Umbilical cord (tissue), 2 donors: Measurements from ENCODE around the gene ITM2C. TPM values are rescaled to one million over a fixed set of nuclear protein-coding genes. Genes with fewer than 3 reads are reported as not detected.

Experiments used
- DNase-seq: peaks from one replicate; pipeline ENCODE4 v3.0.0-alpha.2; 2015; ENCODE audit warnings: low spot score
- total RNA-seq: library from RNA; depleted of rRNA; stranded (reverse); fragments of >200 nt; gene quantifications from one replicate; pipeline ENCODE4 v1.2.3, GENCODE V29; 2014; ENCODE audit warnings: low replicate concordance; ENCODE audit not compliant: insufficient read depth

The ITM2C gene
- total RNA-seq, 1 donor from 2014 or later, result 128 TPM

DNA sequence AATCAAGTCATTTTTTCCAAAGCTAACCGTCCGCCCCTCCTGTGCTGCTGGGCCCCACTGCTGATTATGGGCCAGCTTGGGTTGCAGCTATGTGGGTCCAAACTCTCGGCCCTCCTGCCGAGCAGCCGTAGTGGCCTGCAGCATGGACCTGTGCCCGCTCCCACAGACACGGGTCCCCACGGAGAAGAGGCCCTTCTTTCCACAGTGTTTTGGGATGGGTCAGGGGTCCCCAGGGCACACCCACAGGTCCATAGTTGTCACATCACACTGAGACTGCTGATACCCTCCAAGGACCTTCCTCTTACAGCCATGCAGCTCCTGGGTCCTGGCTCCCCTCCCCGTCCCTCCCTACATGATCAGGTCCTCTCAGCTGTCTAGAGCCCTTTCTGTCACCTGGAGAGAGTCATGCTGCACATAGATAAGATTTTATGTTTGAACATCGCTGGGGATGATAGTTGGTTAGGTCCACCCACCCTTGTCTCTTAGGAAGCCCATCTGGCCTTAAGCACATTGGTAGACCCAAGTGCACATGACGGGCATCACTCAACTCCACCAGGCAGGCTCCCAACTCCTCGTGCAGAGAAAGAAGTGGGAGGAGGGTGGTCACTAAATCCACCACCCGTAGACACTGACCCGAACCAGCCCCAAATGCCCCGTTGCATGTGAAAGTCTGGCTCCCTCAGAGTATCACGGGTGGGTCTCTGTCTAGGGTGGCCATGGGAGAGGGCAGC lies 42.8 kb downstream of the ITM2C start:
- no peak for DNase-seq

DNA sequence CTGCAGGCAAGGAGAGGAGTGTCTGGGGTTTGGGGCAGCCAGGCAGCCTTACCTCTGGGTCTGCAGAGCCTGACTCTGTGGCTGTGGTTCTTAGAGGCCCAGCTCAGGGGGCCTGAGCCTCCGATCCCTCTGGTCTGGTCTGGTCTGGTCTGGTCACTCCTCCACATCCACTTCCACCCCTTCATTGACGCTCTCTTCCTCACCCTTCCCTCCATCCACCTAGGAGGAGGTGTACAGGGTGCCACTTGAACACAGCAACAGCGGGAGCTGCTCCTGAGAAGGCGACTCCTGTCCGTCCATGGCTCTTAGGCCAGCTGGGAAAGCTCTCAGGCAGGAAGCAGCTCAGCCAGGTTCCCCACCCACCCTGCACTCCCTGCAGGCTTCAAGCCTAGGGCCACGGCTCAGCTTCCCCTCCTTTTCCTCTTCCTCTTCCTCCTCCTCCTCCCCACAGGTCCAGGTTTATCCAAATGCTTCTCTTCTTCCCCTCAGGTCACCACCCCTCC lies 43.4 kb downstream of the ITM2C start:
- no peak for DNase-seq

DNA sequence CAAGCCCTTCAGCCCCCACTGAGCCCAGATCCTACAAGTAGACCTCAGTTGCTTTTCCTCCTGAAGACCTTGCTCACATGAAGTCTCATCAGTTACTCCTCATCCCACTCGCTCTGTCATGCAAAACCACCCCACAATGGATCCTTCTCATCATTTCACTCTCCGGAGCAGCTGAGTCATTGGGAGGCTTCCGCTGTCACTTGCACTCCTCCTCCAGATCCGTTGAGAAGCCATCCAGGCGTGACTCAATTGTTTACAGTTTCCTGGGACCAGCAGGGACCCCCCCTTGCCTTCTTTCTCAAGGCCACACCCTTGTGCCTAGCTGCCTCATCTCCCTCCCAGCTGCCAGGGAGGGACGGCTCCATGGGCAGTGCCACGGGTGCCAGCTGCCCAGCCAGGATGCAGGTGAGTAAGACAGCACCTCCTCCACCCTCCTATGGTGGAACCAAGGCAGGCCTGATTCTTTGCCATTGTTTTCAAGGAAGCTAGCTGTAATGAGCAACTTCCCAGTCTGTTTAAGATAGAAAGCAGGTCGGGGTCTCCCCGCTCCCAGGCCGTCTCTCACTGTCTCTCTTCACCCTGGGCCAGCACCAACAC lies 44.0 kb downstream of the ITM2C start:
- DNase-seq, result no peak

GRCh38 chr2:230909841-230910545 lies 45.3 kb downstream of the ITM2C start:
- DNase-seq, result no peak

DNA sequence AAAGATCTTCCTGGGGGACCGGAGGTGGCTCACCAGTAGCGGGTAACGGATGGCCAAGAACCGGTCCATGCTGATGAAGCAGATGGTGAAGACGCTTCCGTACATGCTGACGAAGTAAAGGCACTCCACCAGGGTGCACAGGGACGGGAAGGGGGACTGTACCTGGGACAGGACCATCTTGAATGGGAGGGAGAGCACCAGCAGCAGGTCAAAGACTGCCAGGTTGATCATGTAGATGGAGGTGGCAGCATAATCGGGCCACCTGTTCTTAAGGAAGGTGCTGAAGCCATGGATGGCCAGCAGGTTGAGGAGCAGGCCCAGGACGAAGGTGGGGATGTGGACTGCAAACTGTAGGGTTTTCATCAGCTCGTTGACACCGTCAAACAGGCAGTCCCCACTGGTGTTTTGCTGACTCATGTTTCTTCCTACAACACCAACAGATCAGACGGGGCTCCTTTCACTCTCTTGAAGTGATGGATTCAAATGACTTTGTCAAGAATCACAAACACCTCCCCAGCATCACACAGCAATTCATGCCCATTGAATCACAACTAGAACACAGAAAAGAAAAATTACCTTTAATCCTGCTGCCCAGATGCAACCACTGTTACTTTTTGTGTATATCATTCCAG lies 45.9 kb downstream of the ITM2C start:
- DNase-seq, result no peak

DNA sequence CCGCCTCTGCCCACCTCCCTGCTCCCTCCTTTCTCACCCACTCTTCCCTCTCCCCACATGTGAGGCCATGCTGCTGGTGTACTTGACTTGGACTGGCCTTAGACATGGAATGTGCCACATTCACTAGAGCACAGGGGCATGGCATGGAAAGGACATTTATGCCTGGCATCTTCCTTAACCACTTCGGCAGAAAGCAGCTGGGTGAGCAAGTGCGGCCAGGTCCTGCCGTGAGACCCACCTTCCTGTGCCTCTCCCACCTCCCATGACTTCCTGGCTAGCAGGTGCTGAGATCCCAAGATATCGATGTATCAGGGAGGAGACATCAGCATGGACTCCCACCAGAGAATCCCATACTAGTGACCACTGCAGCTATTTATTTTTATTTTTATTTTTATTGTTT lies 47.3 kb downstream of the ITM2C start:
- no peak for DNase-seq

DNA sequence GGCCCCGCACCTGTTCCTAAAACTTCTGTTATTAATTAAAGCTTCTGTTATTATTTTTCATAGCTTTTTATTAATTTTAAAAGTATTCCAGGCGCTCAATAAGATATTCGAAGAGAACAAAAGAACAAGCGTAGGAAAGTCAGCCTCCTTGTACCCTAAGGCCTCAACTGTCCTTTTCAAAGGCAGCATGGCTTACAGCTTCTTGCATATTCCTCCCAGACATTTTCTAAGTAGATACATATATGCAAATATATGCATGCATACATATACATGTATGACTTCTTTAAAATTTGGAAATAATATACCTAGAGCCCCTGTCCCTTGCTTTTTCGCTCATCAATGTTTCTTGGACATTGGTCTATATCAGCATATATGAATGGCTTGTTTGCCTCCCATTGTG lies 48.0 kb downstream of the ITM2C start:
- DNase-seq, result no peak

- DNase-seq, result no peak
These were observed 48.8 kb downstream of the ITM2C start for GRCh38 chr2:230913406-230914143.

DNA sequence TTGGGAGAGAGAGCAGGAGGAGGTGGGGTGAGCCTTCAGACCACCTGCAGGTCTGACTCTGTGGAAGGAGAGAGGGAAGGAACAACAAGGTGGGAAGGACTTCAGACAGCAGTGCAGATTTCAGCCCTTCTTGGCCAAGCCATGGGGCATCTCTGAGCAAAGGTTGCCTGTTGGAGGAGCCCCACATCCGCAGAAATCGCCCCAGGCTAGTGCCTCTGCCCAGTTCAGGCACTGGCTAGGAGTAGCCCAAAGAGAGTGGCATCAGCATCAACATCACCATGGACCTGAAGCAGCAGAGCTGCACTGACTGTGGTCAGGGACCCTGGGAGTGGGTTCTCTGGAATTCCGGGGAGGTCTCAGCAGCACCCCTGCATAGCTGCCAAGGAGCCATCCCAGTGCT lies 50.1 kb downstream of the ITM2C start:
- DNase-seq, result no peak

DNA sequence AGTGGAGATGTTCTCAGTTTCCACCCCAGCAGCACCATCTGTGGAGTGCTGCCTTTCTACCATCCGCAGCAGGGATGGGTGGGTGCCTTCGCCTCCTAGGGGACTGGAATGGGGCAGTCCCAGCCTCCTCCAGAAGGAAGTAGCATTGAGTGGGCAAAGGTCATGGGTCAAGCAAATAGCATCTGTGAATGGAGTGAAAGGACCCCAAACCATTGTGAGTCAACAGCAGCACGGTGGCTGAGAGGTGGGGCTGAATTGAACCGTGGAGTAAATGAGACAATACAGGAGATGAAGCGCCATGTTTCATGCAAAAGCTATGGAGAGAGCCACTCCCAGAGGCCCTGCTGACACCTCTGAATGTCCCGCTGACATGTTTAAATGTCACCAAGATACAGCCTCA lies 50.6 kb downstream of the ITM2C start:
- DNase-seq, result no peak

DNA sequence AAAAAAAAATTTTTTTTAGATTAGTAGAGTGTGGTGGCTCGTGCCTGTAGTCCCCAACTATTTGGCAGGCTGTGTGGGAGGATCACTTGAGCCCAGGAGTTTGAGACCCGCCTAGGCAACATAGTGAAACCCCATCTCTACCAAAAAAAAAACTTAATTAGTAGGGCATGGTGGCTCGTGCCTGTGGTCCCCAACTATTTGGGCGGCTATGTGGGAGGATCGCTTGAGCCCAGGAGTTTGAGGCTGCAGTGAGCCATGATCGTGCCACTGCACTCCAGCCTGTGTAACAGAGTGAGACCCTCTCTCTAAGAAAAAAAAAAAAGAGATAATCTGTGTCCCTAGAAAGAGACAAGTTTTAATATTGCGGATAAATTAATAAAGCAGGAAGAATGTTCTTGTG lies 51.5 kb downstream of the ITM2C start:
- DNase-seq, result no peak

GRCh38 chr2:230919240-230919639 lies 54.5 kb downstream of the ITM2C start:
- no peak for DNase-seq

DNA sequence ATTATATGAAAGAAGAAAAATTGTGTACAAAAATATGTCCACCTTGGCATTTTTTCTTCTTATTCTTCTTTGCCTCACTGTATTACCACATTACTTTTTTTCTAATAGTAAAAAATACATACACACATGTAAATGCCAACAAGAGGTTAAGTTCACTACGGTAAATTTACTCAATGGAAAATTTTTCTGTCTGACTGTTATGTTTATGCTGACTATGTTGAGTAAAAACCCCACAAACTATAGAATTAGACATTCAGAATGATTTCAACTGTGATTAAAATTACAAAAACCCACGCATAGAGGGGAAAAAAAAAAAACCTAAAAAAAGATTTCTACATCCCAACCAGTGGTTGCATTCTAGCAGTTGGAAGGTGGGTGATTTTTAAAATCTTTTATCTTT lies 54.9 kb downstream of the ITM2C start:
- no peak for DNase-seq

DNA sequence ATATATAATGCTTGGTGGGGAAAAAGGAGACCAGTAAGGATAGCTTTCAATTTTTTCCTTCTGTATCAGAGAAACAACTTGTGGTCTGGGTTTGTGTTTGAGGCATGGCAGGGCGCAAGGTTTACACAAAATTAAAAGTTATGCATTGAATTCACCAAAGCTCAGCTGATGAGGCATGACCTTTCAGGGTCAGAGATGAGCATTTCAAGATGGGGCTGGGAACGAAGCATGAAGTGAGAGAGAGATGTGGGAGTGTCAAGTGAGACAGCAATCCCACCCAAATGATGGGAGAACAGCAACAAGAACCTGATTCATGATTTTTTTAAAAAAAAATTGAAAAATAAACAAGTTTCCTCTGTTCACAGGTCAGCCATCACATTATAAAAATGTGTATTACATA lies 55.4 kb downstream of the ITM2C start:
- DNase-seq, result no peak

GRCh38 chr2:230921806-230922595 lies 57.3 kb downstream of the ITM2C start:
- no peak for DNase-seq

GRCh38 chr2:230922951-230923717 lies 58.4 kb downstream of the ITM2C start:
- no peak for DNase-seq

GRCh38 chr2:230924092-230924469 lies 59.3 kb downstream of the ITM2C start:
- DNase-seq, result no peak

DNA sequence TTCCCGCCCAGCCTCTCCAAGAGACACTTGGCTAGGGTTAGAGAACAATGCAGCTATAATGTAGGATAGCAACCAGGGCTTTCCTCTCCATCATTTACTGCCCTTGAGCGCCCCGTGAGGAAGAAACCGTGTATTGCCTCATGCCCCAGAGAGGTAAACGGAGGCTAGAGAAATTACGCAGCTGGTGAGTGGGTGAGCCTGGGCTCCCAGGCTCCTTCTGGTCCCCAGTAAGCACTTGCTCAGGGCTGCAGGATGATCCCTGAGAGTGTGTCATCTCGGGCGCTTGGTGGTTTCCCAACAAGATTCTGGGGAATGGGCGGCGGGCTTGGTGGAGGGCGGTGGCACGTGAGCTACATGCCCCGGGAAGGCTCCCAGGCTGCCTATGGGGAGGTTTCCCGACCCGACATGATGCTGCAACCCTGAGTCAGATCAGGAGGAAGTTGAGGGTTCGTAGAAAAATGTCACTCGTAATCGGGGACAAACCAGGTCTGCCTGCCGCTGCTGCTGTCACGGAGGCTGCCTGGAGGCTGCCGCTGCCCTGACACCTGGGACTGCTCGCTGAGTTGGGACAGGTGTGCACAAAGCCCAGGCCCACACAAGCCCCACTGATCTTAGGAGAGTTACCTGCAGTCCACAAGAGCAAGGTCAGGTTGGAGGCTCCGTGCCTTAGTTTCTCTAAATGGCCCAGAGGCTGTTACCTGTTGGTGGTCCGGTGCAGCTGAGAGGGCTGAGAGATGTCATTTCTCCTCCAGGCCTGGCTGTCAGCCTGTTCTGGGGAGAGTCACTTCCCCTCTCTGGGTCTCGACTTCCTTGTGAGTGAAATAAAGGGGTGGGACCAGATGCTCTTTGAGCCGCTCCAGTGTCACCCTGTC lies 60.0 kb downstream of the ITM2C start, which contains the start of gene GPR55:
GPR55 (minus strand) TSS at position 773 of the 872 bp plus-strand sequence. CDS start 14,280 bp downstream, outside the sequence.
- no peak for DNase-seq

GRCh38 chr2:230925443-230925878 lies 60.7 kb downstream of the ITM2C start:
- DNase-seq, result no peak
